ENCODE measurements around the gene RASSF6.

- TF ChIP-seq CTCF (conservative IDR thresholded peaks at IDR 0.05; ENCODE audit: low read length) = no peak
- no peak for TF ChIP-seq EZH2phosphoT487 (IDR thresholded peaks at IDR 0.05; ENCODE audit: borderline replicate concordance)
These were observed 97.1 kb downstream of the RASSF6 start for GRCh38 chr4:73523126-73523525.

All from Loucy (cell line).